ENCODE measurements around the gene CCNL1. TPM values are rescaled to one million over a fixed set of nuclear protein-coding genes. Genes with fewer than 3 reads are reported as not detected.

CCNL1 gene
- total RNA-seq, result 100 to 1,000 TPM; 173 to 308 (median 197) TPM

- TF ChIP-seq CTCF (IDR thresholded peaks at IDR 0.05; ENCODE audit: low read depth), result no peak
Observed at GRCh38 chr3:157159762-157160657, at the start of gene CCNL1. Gene CCNL1, minus strand, starts transcription at chr3:157160147. Its CDS starts 53 bp downstream, at chr3:157160094.

GRCh38 chr3:157204880-157205279 lies 44.9 kb upstream of the CCNL1 start:
- no peak for TF ChIP-seq CTCF (IDR thresholded peaks at IDR 0.05; ENCODE audit: low read depth)

- TF ChIP-seq CTCF (IDR thresholded peaks at IDR 0.05; ENCODE audit: low read depth), result no peak
Observed at GRCh38 chr3:157204431-157204830, 44.5 kb upstream of the CCNL1 start.

GRCh38 chr3:157201648-157202278 lies 41.8 kb upstream of the CCNL1 start:
- TF ChIP-seq CTCF (IDR thresholded peaks at IDR 0.05; ENCODE audit: low read depth), result no peak

GRCh38 chr3:157199841-157200240 lies 39.9 kb upstream of the CCNL1 start:
- no peak for TF ChIP-seq CTCF (IDR thresholded peaks at IDR 0.05; ENCODE audit: low read depth)

- no peak for TF ChIP-seq CTCF (IDR thresholded peaks at IDR 0.05; ENCODE audit: low read depth)
Observed at GRCh38 chr3:157195965-157196364, 36.0 kb upstream of the CCNL1 start.

- TF ChIP-seq CTCF (IDR thresholded peaks at IDR 0.05; ENCODE audit: low read depth), result no peak
Observed at GRCh38 chr3:157190380-157190872, 30.5 kb upstream of the CCNL1 start.

Measured in subcutaneous adipose tissue (tissue), 4 donors.